ENCODE measurements around the gene TMEM43.

Gene TMEM43

GRCh38 chr3:14130230-14130629, 5.4 kb downstream of the TMEM43 start:
- Histone ChIP-seq H3K4me3 (replicated peaks; ENCODE audit: insufficient read depth, low read length) (no peak overlapping the region), H3K27me3 (ENCODE audit: insufficient read depth, poor library complexity, severe bottlenecking) (no peaks in the 10 kb centered on the region), H3K27ac (replicated peaks) (no peak overlapping the region)
- no peak for TF ChIP-seq CTCF (IDR thresholded peaks at IDR 0.05; ENCODE audit: insufficient read depth, low read length)
- TF ChIP-seq GABPA (IDR thresholded peaks at IDR 0.05; ENCODE audit: low read depth), result no peak
- TF ChIP-seq SPI1 (IDR thresholded peaks at IDR 0.05; ENCODE audit: borderline replicate concordance, low read depth), result no peak
- TF ChIP-seq REST (IDR thresholded peaks at IDR 0.05; ENCODE audit: insufficient replicate concordance, low read depth), result no peak
- TF ChIP-seq POLR2AphosphoS5 (IDR thresholded peaks at IDR 0.05; ENCODE audit: low read depth), result no peak
- DNase-seq (ENCODE audit: low read depth in 1 of 2, low spot score in 1 of 2), result no peak

- no peak for TF ChIP-seq GABPA (IDR thresholded peaks at IDR 0.05; ENCODE audit: low read depth)
- no peak overlapping the region for H3K4me3 ChIP-seq (replicated peaks; ENCODE audit: insufficient read depth, low read length)
- no peak overlapping the region for H3K27ac ChIP-seq (replicated peaks)
- H3K27me3 ChIP-seq (ENCODE audit: insufficient read depth, poor library complexity, severe bottlenecking), result no peaks in the 10 kb centered on the region
- no peak for DNase-seq (ENCODE audit: low read depth in 1 of 2, low spot score in 1 of 2)
These were observed 5.9 kb downstream of the TMEM43 start for GRCh38 chr3:14130707-14131106.

- no peak for DNase-seq (ENCODE audit: low read depth in 1 of 2, low spot score in 1 of 2)
- Histone ChIP-seq H3K27ac (replicated peaks) (no peak overlapping the region), H3K4me3 (replicated peaks; ENCODE audit: insufficient read depth, low read length) (no peak overlapping the region)
These were observed 6.3 kb downstream of the TMEM43 start for GRCh38 chr3:14131134-14131533.

More at GRCh38 chr3:14131134-14131533, 6.3 kb downstream of the TMEM43 start:
- TF ChIP-seq SPI1 (IDR thresholded peaks at IDR 0.05; ENCODE audit: borderline replicate concordance, low read depth) (no peak), POLR2AphosphoS5 (IDR thresholded peaks at IDR 0.05; ENCODE audit: low read depth) (no peak), REST (IDR thresholded peaks at IDR 0.05; ENCODE audit: insufficient replicate concordance, low read depth) (no peak), GABPA (IDR thresholded peaks at IDR 0.05; ENCODE audit: low read depth) (no peak), CTCF (IDR thresholded peaks at IDR 0.05; ENCODE audit: insufficient read depth, low read length) (no peak)
- no peaks in the 10 kb centered on the region for H3K27me3 ChIP-seq (ENCODE audit: insufficient read depth, poor library complexity, severe bottlenecking)

All from HL-60 (cell line).